HG02870 (cell line): ENCODE data around the gene PPARA.

ENCODE experiments used
- ATAC-seq: cut with Tn5 transposase; IDR thresholded peaks from one replicate; pipeline ENCODE4 v1.9.1; 2021; ENCODE audit warnings: mild to moderate bottlenecking, moderate library complexity; ENCODE audit not compliant: unreplicated experiment

The PPARA gene

DNA sequence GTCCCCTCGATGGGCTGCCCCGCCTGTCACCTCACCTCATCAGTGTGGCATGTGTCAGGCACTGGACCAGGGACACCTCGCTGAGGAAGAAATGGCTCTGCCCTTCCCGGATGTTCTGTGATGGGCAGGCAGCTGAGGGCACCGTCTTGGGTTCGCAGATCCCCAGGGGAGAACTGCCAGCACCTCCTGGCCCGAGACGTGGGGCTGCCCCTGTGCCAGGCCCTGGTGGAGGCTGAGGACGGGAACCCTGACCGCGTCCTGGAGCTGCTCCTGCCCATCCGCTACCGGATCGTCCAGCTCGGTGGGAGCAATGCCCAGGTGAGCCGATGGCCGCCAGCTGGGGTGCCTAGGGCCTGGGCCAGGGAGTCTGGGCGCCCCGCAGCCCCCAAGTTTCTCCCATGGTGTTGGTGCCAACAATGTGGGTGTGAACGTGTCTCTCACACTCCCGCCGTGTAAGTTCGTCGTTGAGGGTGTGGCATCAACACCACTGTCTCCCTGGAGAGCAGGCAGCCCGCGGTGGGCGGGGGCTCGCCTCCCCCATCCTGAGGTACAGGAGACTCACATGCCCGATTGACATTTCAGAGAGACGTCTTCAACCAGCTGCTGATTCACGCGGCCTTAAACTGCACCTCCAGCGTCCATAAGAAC, 139.0 kb downstream of the PPARA start:
- ATAC-seq, result no peak

DNA sequence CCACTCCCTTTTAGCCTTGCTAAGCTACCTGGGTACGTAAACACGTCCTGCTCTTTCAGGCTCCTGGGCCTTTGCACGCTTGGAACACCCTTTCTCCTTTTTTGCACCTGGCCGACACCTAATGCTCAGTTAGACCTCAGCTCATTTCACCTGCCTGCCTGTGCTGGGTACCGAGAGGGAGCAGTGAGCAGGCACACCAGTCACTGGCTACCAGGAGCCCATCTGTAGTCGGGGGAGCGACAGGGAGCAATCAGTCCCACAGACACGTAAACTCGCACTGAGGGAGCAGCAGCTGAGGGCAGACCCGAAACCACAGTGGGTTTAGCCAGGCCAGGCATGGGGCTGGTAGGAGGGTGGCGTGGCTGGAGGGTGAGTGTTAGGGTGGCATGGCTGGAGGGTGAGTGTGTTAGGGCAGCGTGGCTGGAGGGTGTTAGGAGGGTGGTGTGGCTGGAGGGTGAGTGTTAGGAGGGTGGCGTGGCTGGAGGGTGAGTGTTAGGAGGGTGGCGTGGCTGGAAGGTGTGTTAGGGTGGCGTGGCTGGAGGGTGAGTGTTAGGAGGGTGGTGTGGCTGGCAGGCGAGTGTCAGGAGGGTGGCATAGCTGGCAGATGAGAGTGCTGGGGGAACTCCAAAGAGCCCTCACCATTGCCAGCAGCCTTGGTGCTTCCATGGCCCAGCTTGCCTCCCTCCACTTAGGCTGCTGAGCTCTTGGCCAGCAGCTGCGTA, 140.0 kb downstream of the PPARA start:
- no peak for ATAC-seq

DNA sequence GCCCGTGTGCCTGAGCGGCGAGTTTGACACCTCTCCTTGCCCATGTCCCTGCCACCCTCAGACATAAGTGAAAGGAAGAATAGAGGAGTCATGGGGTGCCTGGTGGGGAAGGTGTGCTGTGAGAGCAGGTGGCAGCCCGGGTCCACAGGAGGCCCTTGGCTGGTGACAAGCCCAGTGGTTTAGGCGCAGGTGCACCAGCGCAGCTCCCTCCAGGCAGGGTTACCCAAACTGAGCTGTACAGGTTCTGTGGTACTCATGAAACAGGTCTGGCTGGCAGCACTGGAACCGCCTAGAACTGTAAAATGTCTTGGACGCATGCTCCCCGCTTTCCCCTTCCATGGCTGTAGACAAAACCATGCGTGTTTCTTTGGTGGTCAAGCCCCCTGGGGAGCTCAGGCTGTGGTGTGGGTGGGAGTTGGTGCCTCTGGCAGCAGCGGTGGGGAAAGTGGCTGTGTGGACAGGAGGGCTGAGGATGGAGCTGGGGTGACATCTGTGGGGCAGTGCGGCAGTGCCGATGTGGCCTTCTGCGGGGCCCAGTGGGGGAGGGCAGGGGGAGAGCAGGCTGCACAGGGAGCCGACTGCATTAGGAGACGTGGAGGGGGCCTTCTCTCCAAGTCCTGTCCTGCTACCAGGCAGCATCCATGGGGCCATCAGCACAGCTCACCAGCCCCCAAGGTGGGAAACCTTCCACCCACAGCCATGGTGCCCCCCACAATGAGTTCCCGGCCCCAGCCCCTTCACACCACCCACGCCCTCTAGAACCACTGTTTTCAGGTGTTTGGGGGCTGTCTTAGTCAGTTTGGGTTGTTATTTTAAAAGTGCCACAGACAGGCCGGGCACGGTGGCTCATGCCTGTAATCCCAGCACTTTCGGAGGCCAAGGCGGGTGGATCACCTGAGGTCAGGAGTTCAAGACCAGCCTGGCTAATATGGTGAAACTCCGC, 140.8 kb downstream of the PPARA start:
- ATAC-seq, result no peak

DNA sequence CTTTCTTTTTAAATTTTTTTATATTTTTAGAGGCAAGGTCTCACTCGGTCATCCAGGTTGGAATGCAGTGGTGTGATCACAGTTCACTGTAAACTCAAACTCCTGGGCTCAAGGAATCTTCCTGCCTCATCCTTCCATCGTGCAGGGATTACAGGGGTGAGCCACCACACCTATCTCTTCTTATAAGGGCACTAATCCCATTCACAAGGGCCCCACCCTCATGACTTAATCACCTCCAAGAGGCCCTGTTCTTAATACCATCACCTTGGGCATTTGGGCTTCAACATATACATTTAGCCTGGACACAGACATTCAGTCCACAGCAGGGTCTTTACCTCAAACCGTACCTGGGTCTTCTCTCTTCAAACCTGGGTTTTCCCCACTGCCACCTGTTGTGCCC, 141.8 kb downstream of the PPARA start:
- ATAC-seq, result no peak

DNA sequence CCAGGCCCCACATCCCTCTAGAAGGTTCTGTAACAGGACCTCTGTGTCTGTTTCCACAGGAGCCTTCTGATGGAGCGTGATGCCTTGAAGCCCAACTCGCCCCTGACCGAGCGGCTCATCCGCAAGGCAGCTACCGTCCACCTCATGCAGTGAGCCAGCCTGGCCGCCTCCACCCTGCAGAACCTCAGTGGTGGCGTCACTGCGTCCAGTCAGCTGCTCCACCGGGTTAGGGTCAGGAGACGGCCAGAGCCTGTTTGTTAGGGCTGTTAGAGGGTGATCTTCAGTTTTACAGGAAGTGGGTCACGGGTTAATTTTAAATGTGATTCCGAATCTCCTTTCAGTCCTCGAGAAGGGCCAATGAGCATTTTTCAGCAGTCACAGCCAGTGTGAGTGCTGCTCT, 142.4 kb downstream of the PPARA start:
- no peak for ATAC-seq
